GM12878 (cell line): Measurements from ENCODE around the gene NAPEPLD. TPM values are rescaled to one million over a fixed set of nuclear protein-coding genes. Genes with fewer than 3 reads are reported as not detected.
"Not testable (repeated sequence)": the region's sequence is repeated elsewhere in the genome, so short reads cannot be mapped to it uniquely, and the experiment has no call there.

Source experiments
- ATAC-seq: fragments of 200-7000 bp; cut with Tn5 transposase; 3 replicates; pipeline ENCODE4 v1.9.1; 2020; ENCODE audit warnings: mild to moderate bottlenecking, moderate library complexity
- BruUV-seq: library from RNA; stranded (reverse); fragments of 400-500 nt; replicated peaks from 2 replicates; lab custom pipeline; 2021; lab: Mats Ljungman, UMichigan
- CTCF ChIA-PET: fragments of 300-600 bp; sonication (Branson Sonifier 250); formaldehyde crosslinking; extraction: SDS; loops from one replicate; lab custom pipeline; 2021; ENCODE audit warnings: inconsistent platforms; lab: Yijun Ruan, JAX
- POLR2A ChIA-PET: fragments of 350-600 bp; formaldehyde crosslinking; extraction: SDS; loops from one replicate; lab custom pipeline; 2021; ENCODE audit warnings: inconsistent platforms; lab: Charles Lee
- RAD21 ChIA-PET: fragments of 300-600 bp; sonication (Branson Sonifier 250); formaldehyde crosslinking; loops from one replicate; lab custom pipeline; 2023; ENCODE audit warnings: antibody characterized with exemption; ENCODE audit not compliant: unreplicated experiment; lab: Charles Lee
- SMC1A ChIA-PET: fragments of 300-600 bp; sonication (Branson Sonifier 250); formaldehyde crosslinking; loops from one replicate; lab custom pipeline; 2023; ENCODE audit not compliant: unreplicated experiment, uncharacterized antibody; lab: Charles Lee
- DNase-seq: peaks from one replicate; pipeline ENCODE4 v3.0.0-alpha.2; 2011; ENCODE audit warnings: low read depth, low spot score
- FAIRE-seq: peaks from 3 replicates; lab custom pipeline; 2011; peaks lifted over from hg19 to GRCh38; lab: Jason Lieb, UNC
- H2AFZ ChIP-seq: 2 replicates; pipeline ENCODE4 v1.6.0; 2011; ENCODE audit warnings: low read depth, low read length, control low read depth; ENCODE audit not compliant: control insufficient read depth
- H3K27ac ChIP-seq: 2 replicates; pipeline ENCODE4 v1.5.1; 2011; ENCODE audit warnings: control low read depth; ENCODE audit not compliant: control insufficient read depth, insufficient read depth
- H3K27me3 ChIP-seq, 2 experiments: replicated peaks in 1 of 2; 2 replicates each; pipeline versions ENCODE4 v1.6.0 to v1.6.1; 2011; ENCODE audit warnings: low read length in 1 of 2; ENCODE audit not compliant: control insufficient read depth in 2 of 2, insufficient read depth in 2 of 2
- H3K36me3 ChIP-seq, 2 experiments: 2 replicates each; pipeline ENCODE4 v1.5.1; 2011; ENCODE audit warnings: low read length in 1 of 2; ENCODE audit not compliant: control insufficient read depth in 2 of 2, insufficient read depth in 2 of 2
- H3K4me1 ChIP-seq: 2 replicates; pipeline ENCODE4 v1.6.1; 2011; ENCODE audit warnings: mild to moderate bottlenecking, low read length, moderate library complexity, mixed read lengths; ENCODE audit not compliant: control insufficient read depth, insufficient read depth
- H3K4me2 ChIP-seq: 2 replicates; pipeline ENCODE4 v1.6.0; 2011; ENCODE audit warnings: control low read depth; ENCODE audit not compliant: control insufficient read depth, insufficient read depth
- H3K4me3 ChIP-seq: fragments of 200-600 bp; sonication (generic); 2 replicates; pipeline ENCODE4 v1.5.1; 2016
- H3K79me2 ChIP-seq: 2 replicates; pipeline ENCODE4 v1.6.0; 2011; ENCODE audit warnings: low read length; ENCODE audit not compliant: control insufficient read depth, insufficient read depth
- H3K9ac ChIP-seq: 2 replicates; pipeline ENCODE4 v1.8.0; 2011; ENCODE audit warnings: low read length, control low read depth, mixed read lengths; ENCODE audit not compliant: control insufficient read depth, insufficient read depth
- H3K9me3 ChIP-seq: replicated peaks from 3 replicates; pipeline ENCODE4 v1.5.1; 2011; ENCODE audit warnings: mild to moderate bottlenecking, low read length; ENCODE audit not compliant: control insufficient read depth, insufficient read depth
- H4K20me1 ChIP-seq: 2 replicates; pipeline ENCODE4 v1.6.0; 2011; ENCODE audit not compliant: control insufficient read depth, insufficient read depth
- FOXM1 ChIP-seq: IDR thresholded peaks from 2 replicates; pipeline ENCODE4 v1.6.1; 2012; ENCODE audit warnings: low read depth, mild to moderate bottlenecking, inconsistent platforms, low read length, moderate library complexity
- MXI1 ChIP-seq: fragments of 150-350 bp; IDR thresholded peaks from 2 replicates; pipeline ENCODE4 v1.6.1; 2011; ENCODE audit warnings: low read depth, mild to moderate bottlenecking, inconsistent platforms, low read length, improper control_type of control experiment
- NR2C1 ChIP-seq: fragments of 450-650 bp; IDR thresholded peaks from 2 replicates; pipeline ENCODE4 v1.6.1; 2017; ENCODE audit warnings: antibody characterized with exemption, mild to moderate bottlenecking, moderate library complexity
- WRNIP1 ChIP-seq: IDR thresholded peaks from 2 replicates; pipeline ENCODE4 v1.6.1; 2011; ENCODE audit warnings: low read depth, low read length, improper control_type of control experiment, borderline replicate concordance
- ZBTB4 ChIP-seq: fragments of 450-650 bp; formaldehyde crosslinking; IDR thresholded peaks from 2 replicates; pipeline ENCODE4 v1.4.0; 2022; ENCODE audit warnings: mild to moderate bottlenecking, moderate library complexity
- ZNF622 ChIP-seq: fragments of 450-650 bp; IDR thresholded peaks from 2 replicates; pipeline ENCODE4 v1.6.1; 2017; ENCODE audit warnings: mild to moderate bottlenecking, inconsistent platforms
- ZSCAN29 ChIP-seq: fragments of 450-650 bp; IDR thresholded peaks from 2 replicates; pipeline ENCODE4 v1.6.1; 2017; ENCODE audit warnings: mild to moderate bottlenecking, moderate library complexity
- WGBS: methylation state at CpG from one replicate; pipeline ENCODE4 v1.1.6; 2016; ENCODE audit warnings: low lambda C conversion rate; ENCODE audit not compliant: insufficient replicate concordance, insufficient coverage; ENCODE audit errors: missing lambda C conversion rate; 5-methylcytosine and 5-hydroxymethylcytosine counted together
- in situ Hi-C: fragments of 300-500 bp; cut with MboI; formaldehyde crosslinking; loops from 9 replicates; pipeline ENCODE4 v1.14.3; 2018; ENCODE audit warnings: mixed read lengths
- intact Hi-C: fragments of 100-400 bp; cut with micrococcal nuclease; formaldehyde crosslinking; loops from one replicate; pipeline ENCODE4 v1.14.2; 2022; ENCODE audit not compliant: unreplicated experiment
- polyA plus RNA-seq, 11 experiments: library from polyadenylated mRNA; depleted of rRNA in 4 of 11; unstranded in 6 of 11; stranded (reverse) in 5 of 11; fragments of >200 nt; fragmentation: Nextera tagmentation in 4 of 11; fragmentation: Illumina TruSeq in 1 of 11; extraction: Ambion mirVana in 4 of 11; extraction: Trizol in 1 of 11; gene quantifications; 1 replicate in 1 of 11; 2 replicates in 10 of 11; pipeline versions ENCODE4 v1.2.1 to v1.2.3, GENCODE V29; 2011 to 2016; ENCODE audit warnings: inconsistent platforms in 2 of 11, missing spikeins in 2 of 11, low read depth in 1 of 11
- total RNA-seq, 4 experiments: library from RNA; depleted of rRNA in 3 of 4; stranded (reverse); fragments of >200 nt in 3 of 4; fragmentation: Illumina TruSeq in 1 of 4; extraction: Trizol in 1 of 4; gene quantifications; 2 replicates each; pipeline versions ENCODE4 v1.2.1 to v1.2.3, GENCODE V29; 2013 to 2021

Gene NAPEPLD
- total and polyA plus RNA-seq, 10 of the 15 experiments (the other 5 are each of a cell fraction or from before 2014, with no cell fraction given): 6.0 to 16.2 (median 8.6) TPM

GRCh38 chr7:103079836-103080235 lies 69.1 kb downstream of the NAPEPLD start:
- Histone ChIP-seq H3K4me1 (no peaks in the 10 kb centered on the region; the same call in 1 of the 2 replicates), H3K9me3 (no peaks in the 10 kb centered on the region; the same call in 1 of the 3 replicates), H3K79me2 (peaks cover 25% of the 10 kb centered on the region), H3K36me3 (peaks cover 0 to 10% of the 10 kb centered on the region in 2 experiments; a peak in 2 of 4 replicates), H3K9ac (no peak overlapping the region), H3K4me2 (no peak overlapping the region), H3K4me3 (no peak overlapping the region), H2AFZ (no peak overlapping the region)
- intact Hi-C loops: no loop called here
- POLR2A ChIA-PET: interaction anchor here (1.0 kb wide), 1 partner anchor 12 kb away, joined by 3 read pairs; no protein-coding TSS in a partner anchor
- RAD21 ChIA-PET: no interaction called here
- in situ Hi-C loops: no loop called here
- ATAC-seq (no peak), DNase-seq (no peak)
- BruUV-seq: no TSS peak
- TF ChIP-seq NR2C1 (no peak), ZNF622 (no peak), MXI1 (no peak), ZSCAN29 (no peak), ZBTB4 (CRISPR knock-in tag) (no peak), FOXM1 (no peak), WRNIP1 (no peak)
- TF ChIP-seq, all 136 proteins: peak for 0
- ChIA-PET CTCF (interaction anchor here (0.8 kb wide), 1 partner anchor 19 kb away, joined by 4 read pairs; no protein-coding TSS in a partner anchor), SMC1A (interaction anchor here (0.8 kb wide), 1 partner anchor 11 kb away, joined by 3 read pairs; no protein-coding TSS in a partner anchor)
- no peak overlapping the region for H3K27ac ChIP-seq
- no peaks in the 10 kb centered on the region for H4K20me1 ChIP-seq
- no peaks in the 10 kb centered on the region for H3K27me3 ChIP-seq
- no peak for FAIRE-seq
- WGBS: 65% methylated on average over 3 of the region's 3 CpGs

- H3K9ac ChIP-seq, in situ Hi-C loops, POLR2A ChIA-PET, H3K27me3 ChIP-seq, H2AFZ ChIP-seq, H3K9me3 ChIP-seq, ATAC-seq, SMC1A ChIA-PET, BruUV-seq, FAIRE-seq, H3K36me3 ChIP-seq, DNase-seq, H3K27ac ChIP-seq, RAD21 ChIA-PET, H4K20me1 ChIP-seq, H3K4me2 ChIP-seq, H3K4me3 ChIP-seq, H3K4me1 ChIP-seq, CTCF ChIA-PET, intact Hi-C loops: not testable (repeated sequence)
- WGBS: 80% methylated on average over 6 of the region's 6 CpGs
- peaks cover 25% of the 10 kb centered on the region for H3K79me2 ChIP-seq
These were observed 70.7 kb downstream of the NAPEPLD start for GRCh38 chr7:103078226-103078625.
